IMR-90 (cell line): ENCODE measurements around the gene MMP14.

ENCODE experiments used
- CTCF ChIP-seq: conservative IDR thresholded peaks from 2 replicates; pipeline ENCODE4 v1.5.1; 2012; ENCODE audit warnings: mild to moderate bottlenecking, low read depth, low read length, improper control_type of control experiment
- FOS ChIP-seq: fragments of 150-350 bp; IDR thresholded peaks from 2 replicates; pipeline ENCODE4 v1.6.1; 2016; ENCODE audit warnings: low read depth, low read length
- MAFK ChIP-seq: IDR thresholded peaks from 2 replicates; pipeline ENCODE4 v1.6.1; 2012; ENCODE audit warnings: low read depth, low read length, improper control_type of control experiment
- POLR2A ChIP-seq: IDR thresholded peaks from 2 replicates; pipeline ENCODE4 v1.6.1; 2012; ENCODE audit warnings: mild to moderate bottlenecking, low read depth, low read length
- RAD21 ChIP-seq: IDR thresholded peaks from 2 replicates; pipeline ENCODE4 v1.6.1; 2012; ENCODE audit warnings: low read length, improper control_type of control experiment
- USF2 ChIP-seq: fragments of 150-350 bp; IDR thresholded peaks from 2 replicates; pipeline ENCODE4 v1.6.1; 2017; ENCODE audit warnings: mild to moderate bottlenecking, antibody characterized with exemption, low read length, low read depth

DNA sequence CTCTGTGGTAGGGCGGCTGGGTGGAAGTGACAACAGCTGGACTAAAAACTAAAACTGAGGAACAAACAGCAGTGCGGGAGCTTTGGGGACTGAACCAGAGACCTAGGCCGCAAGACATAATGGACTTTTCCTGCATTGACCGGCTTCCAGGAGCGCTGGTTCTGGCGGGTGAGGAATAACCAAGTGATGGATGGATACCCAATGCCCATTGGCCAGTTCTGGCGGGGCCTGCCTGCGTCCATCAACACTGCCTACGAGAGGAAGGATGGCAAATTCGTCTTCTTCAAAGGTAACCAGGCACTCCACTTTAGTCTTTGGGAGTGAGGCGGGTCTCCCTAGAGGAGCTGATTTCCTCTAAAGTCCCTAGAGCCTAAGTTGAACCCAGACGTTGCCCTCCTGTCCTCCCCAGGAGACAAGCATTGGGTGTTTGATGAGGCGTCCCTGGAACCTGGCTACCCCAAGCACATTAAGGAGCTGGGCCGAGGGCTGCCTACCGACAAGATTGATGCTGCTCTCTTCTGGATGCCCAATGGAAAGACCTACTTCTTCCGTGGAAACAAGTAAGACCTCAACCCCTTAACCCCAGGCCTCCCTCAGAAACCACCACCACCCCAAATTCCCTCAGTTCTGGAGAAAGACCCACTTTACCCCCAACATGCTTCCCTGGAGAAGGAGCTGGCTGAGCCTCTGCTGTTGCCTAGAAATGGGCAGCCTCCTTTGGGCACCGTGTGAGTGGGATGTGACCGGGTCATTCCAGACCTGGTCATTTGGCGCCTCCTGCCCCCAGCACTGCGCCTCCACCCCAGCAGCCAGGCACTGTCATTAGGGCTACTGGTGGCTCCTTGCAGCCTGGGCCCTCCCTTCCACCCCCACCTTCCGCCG lies 8.1 kb downstream of the MMP14 start:
- TF ChIP-seq CTCF (no peak), RAD21 (no peak), POLR2A (no peak), MAFK (no peak), FOS (no peak), USF2 (no peak)
